Stimulated activated CD4-positive, alpha-beta T cell treated with anti-CD3 and anti-CD28 coated beads, Interleukin-4, amount 100 ng/mL, for 4 hours (primary cell): ENCODE data around the gene DRC7.
A peak's percentile ranks its signal among the peaks of the same experiment; 100 is the strongest.
"Not testable (repeated sequence)": the region's sequence is repeated elsewhere in the genome, so short reads cannot be mapped to it uniquely, and the experiment has no call there.

Experiments used
- DNase-seq, 2 experiments: peaks; one replicate each; pipeline ENCODE4 v3.0.0-alpha.2; 2020

The DRC7 gene

GRCh38 chr16:57695680-57696069, 1.1 kb downstream of the DRC7 start:
- DNase-seq = no peak

DNA sequence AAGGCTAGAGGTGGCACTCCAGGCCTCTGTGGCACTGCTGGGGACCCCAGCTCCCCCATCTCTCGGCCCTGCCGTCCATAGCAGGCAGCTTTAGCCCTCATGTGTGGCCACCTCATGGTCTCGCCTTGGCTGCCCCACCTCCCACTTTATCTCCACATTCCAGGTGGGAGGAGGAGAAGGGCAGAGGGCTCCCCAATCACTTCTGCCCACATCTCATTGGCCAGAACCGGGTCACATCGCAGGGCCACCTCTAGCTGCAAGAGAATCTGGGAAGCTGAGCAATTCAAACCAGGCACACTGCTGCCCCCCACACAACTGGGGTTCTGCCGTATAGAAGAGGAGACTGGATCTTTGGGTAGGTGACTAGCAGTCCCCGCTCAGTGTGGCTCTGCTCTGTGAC, 1.6 kb downstream of the DRC7 start:
- no peak for DNase-seq

DNA sequence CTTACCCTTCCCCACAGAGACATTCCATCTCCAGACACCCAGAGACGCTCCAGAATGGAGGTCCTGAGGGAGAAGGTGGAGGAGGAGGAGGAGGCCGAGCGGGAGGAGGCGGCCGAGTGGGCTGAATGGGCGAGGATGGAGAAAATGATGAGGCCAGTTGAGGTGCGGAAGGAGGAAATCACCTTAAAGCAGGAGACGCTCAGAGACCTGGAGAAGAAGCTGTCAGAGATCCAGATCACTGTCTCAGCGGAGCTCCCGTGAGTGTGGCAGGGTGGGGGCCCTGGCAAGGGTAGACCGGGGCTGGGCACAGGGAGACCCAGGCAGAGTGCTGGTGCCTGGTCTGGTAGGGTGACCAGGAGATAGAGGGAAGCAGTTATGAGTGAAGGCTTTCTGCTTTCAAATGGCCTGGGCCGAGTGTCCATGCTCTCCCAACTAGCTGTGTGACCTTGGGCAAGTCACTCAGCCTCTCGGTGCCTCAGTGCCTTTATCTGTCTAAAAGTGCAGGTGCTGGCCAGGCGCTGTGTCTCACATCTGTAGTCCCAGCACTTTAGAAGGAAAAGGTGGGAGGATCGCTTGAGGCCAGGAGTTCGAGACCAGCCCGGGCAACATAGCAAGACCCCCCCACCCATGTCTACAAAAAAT, 3.4 kb downstream of the DRC7 start:
- no peak for DNase-seq

DNA sequence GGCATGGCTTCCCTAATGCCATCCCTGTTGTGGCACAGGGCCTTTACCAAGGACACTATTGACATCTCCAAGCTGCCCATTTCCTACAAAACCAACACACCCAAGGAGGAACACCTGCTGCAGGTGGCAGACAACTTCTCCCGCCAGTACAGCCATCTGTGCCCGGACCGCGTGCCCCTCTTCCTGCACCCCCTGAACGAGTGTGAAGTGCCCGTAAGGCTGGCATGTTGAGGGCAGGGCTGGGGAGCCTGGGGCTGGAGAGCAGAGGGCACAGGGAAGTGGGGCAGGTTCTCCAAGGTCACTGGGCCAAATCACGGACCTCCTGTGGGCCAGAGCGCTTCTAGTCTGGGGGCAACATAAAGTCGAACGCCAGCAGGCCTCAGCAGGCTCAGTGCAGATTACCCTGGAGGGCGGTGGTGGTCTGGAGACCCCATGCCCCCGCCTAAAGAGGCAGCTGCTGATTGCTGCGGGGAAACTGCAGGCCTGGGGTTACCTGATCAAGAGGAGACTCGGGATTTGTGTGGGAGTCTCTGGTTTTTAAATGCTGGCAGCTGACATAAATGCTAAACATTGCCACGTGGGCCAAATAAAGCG, 4.3 kb downstream of the DRC7 start:
- DNase-seq = no peak

DNA sequence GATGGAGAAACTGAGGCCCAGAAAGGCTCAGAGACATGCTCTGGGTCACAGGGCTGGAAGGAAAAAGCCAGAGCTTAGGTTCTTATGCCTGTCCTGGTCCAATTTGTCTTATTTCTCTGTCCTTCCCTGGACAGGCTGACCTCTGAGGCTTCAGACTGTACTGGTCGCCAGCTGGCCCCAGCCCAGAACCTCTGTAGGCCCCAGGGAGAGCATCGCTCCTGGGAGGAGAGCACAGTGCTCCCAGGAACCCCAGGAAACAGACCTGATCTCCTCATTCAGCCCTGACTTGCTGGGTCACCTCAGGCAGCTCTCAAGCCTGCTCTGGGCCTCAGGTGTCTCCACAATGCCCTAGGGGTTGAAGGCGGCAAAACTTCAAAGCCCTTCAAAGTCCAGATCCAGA, 4.9 kb downstream of the DRC7 start:
- DNase-seq = no peak

DNA sequence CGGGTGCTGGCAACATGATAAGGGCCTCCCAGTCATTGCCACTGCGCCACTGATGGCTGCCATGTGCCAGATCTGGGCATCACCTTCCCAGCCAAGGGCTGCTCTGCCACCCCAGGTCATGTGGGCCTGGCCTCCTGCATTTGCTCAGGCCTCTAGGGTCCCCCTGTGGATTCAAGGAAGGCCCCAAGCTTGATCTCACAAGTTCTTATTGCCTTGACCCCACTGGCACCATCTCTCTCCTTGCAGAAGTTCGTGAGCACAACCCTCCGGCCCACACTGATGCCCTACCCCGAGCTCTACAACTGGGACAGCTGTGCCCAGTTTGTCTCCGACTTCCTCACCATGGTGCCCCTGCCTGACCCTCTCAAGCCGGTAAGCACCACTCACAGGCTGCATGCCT, 5.3 kb downstream of the DRC7 start:
- DNase-seq = no peak

DNA sequence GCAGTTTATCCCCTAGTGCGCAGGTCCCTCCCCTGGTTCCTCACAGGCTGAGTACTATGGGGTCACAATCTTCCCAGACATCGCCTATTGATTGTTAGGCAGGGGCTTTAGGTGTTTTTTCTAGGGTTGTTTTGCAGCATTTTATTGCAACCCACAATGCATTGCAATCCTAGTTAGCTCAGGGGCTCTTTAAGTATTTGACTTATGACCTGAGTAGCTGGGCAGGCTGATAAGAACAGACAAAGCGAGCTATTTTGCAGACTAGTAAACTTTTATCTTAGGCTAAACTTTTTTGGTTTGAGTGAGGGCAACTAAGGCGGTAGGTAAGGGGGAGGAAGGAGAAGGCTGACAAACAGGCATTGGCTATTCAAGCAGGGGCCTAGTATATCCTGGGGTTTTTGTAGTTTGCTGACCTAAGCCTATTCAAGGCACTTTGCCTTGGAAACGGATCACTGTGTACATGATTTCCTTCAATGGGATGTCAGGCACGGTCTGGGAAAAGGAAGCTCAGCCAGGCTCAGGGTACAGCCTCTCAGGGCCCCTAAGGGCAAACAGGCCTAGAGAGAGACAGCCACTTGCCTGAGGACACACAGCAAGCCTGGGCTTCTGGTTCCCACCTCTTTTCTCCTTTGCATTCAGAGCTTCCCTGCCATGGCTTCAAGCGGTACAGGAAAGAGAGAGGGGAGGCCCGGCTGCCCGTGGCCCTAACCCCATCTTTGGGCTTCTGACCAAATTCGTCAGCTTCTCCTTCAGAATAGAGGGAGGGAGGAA, 6.4 kb downstream of the DRC7 start:
- no peak for DNase-seq

DNA sequence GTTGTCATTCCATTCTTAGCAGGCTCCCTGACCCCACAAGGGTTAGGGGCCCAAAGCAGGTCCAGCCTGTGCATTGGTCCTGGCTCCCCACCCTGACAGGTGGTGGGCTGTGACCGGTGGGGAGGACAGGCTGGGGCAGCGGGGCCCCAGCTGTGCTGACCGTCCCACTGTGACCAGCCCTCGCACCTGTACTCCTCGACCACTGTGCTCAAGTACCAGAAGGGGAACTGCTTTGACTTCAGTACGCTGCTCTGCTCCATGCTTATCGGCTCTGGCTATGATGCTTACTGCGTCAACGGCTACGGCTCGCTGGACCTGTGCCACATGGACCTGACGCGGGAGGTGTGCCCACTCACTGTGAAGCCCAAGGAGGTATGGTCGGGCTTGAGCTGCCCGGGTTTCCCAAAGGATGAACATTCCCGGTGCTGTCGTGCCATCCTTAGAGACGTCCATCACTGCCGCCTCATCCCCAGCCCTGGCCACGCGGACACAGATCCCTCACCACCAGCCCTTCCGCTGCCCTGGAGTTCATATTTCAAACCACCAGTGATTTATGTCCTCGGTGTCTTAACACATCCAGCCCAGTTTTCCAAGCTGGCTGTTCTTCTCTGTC, 7.3 kb downstream of the DRC7 start:
- no peak for DNase-seq

DNA sequence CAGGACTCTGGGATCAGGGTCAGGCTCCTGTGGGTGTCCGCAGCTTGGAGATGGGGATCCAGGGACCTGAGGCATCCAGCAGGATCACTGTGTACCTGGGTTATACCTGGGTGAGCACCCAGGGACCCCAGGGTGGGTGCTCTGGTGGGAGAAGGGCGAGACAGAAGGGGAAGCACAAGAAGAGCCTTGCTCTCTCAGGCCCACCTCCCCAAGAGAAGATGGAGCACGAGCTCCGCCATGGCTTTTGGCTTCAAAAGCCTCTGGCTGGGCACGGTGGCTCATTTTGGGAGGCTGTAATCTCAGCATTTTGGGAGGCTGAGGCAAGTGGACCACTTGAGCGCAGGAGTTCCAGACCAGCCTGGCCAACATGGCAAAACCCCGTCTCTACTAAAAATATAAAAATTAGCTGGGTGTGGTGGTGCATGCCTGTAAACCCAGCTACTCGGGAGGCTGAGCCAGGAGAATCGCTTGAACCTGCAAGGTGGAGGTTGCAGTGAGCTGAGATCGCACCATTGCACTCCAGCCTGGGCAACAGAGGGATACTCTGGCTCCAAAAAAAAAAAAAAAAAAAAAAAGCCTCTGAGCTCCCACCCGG, 8.9 kb downstream of the DRC7 start:
- DNase-seq = no peak

- DNase-seq = no peak
These were observed 9.7 kb downstream of the DRC7 start for GRCh38 chr16:57704011-57704904.

DNA sequence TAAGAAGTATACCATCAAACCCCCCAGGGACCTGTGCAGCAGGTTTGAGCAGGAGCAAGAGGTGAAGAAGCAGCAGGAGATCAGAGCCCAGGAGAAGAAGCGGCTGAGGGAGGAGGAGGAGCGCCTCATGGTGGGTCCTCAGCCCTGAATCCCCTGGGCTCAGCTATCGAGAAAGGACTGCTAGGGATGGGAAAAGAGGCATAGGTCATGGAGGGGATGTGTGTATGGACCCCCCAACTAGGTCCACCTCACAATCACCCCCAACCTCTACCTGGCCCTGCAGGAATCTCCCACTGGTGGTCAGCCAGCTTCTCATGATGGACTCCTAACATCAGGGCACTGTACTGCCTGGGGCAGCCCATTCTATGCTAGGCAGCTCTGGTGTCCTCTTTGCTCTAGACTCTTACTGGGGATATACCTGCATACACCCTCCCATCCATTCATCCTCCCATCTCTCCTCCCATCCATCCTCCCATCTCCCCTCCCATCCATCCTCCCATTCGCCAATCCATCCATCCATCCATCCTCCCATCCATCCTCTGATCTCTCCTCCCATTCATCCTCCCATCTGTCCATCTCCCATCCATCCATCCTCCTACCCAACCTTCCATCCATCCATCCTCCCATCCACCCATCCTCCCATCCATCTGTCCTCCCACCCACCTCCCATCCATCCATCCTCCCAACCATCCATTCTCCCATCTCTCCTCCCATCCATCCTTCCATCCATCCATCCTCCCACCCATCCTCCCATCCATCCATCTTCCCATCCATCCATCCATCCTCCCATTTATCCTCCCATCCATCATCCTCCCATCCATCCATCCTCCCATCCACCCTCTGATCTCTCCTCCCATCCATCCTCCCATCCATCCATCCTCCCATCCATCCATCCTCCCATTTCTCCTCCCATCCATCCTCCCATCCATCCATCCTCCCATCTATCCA, 10.6 kb downstream of the DRC7 start:
- no peak for DNase-seq

DNA sequence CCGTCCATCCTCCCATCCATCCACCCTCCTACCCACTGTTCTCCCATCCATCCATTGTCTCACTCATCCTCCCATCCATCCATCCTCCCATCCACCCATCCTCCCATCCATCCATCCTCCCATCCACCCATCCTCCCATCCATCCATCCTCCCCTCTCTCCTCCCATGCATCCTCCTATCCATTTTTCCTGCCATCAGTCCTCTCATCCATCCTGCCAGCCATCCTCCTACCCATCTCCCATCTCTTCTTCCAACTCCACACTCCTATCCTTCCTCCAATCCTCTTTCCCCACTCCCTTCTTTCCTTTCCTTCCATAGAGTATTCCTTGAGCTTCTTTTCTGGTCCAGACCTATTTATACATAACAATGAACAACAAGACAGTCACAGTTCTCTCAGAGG, 12.1 kb downstream of the DRC7 start:
- DNase-seq = no peak

DNA sequence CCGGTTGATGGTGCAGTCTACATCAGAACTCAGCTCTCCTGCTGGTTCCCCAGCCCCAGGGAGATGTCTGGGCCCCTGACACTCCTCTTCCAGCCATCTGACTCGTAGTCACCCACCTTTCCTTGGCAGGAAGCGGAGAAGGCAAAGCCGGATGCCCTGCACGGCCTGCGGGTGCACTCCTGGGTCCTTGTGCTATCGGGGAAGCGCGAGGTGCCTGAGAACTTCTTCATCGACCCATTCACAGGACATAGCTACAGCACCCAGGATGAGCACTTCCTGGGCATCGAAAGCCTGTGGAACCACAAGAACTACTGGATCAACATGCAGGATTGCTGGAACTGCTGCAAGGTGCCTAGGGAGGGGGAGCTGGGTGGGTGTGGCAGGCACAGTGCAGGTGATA, 12.7 kb downstream of the DRC7 start:
- DNase-seq = no peak

DNA sequence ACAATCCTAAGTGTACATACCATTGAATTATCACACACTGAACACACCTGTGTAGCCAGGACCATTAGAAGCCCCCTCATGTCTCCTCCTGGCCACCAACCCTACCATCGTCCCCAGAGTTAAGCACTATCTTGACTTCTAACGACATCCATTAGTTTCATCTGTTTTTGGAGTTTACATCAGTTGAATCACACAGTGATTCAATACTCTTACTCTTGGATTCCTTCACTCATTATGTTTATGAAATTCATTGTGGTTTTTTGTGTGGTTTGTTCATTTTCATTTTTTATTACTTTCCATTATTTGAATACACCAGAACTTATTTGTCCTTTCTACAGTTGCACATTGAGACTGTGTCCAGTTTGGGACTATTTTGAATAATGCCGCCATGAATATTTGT, 13.6 kb downstream of the DRC7 start:
- DNase-seq = no peak

- DNase-seq = no peak
These were observed 15.1 kb downstream of the DRC7 start for GRCh38 chr16:57709663-57710062.

- DNase-seq = no peak
These were observed 16.7 kb downstream of the DRC7 start for GRCh38 chr16:57711346-57711745.

DNA sequence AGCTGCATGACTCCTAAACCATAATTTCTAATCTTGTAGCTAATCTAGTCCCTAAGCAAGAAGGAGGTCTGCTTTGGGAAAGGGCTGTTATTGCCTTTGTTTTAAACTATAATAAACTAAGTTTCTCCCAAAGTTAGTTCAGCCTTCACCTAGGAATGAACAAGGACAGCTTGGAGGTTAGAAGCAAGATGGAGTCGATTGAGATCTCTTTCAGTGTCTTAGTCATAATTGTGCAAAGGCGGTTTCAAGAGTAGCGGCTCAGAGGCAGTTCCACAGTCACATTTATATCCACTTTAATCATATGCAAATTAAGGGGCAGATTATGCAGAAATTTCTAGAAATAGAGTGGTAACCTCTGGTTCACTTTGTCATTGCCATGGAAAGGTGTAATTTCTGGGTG, 17.4 kb downstream of the DRC7 start:
- no peak for DNase-seq

DNA sequence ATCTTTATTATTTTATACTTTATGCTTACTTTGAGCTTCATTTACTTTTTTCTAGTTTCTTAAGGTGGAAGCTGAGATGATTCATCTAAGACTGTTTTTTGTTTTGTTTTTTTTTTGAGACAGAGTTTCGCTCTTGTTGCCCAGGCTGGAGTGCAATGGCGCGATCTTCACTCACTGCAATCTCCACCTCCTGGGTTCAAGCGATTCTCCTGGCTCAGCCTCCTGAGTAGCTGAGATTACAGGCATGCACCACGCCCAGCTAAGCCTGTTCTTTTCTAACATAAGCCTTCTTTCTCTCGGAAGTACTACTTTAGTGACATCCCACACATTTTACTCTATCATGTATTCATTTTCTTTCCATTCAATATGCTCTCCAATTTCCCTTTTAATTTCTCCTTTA, 18.0 kb downstream of the DRC7 start:
- not testable (repeated sequence) for DNase-seq

GRCh38 chr16:57713596-57713995, 19.0 kb downstream of the DRC7 start:
- DNase-seq = no peak

GRCh38 chr16:57714047-57714446, 19.4 kb downstream of the DRC7 start:
- DNase-seq = no peak

DNA sequence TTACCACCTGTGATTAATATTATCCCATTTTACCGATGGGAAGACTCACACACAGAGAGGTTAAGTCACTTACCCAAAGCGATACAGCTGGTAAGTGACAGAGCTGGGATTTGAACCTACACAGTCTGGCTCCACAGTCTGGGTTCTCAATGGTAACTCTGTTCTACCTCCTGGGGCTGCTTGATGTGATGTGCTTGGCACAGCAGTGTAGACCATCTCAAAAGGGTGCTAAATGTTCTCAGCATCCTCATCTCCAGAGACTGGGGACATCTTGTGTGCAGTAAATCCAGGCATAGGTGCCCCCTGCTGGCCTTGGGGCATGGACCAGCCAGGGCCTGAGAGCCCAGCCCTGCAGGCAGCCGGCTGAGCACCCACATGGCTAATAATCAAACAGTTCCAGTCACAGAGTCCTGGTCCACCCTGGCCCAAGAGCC, 25.6 kb downstream of the DRC7 start:
- DNase-seq = peak; percentile 12 to 32
